ENCODE results near the gene DDB1. TPM values are rescaled to one million over a fixed set of nuclear protein-coding genes. Genes with fewer than 3 reads are reported as not detected.
A peak's percentile ranks its signal among the peaks of the same experiment; 100 is the strongest.

The DDB1 gene
- total RNA-seq, 1 experiment from 2014 or later: 302 TPM

DNA sequence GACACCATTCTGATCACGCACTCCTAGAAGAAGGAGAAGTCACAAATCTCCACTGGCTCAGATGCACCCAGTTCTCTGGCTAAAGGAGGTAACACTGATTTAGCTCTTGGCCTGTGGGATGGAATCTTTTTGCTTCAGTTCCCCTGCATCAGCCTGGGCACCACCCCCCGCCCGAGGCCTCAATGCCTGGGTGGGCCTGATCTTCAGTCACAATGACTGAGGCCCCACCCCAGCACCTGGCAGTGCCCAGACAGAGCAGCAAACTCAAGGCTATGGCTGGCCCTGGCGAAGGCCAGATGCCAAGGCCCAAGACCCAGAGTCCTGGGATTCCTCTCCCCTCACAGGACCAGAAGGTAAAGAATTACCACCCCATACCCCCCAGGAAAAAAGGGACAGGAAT lies 23.8 kb upstream of the DDB1 start:
- H4K20me1 ChIP-seq (ENCODE audit: insufficient read depth): no peaks in the 10 kb centered on the region
- peaks cover 19% of the 10 kb centered on the region for H3K79me2 ChIP-seq (ENCODE audit: low read depth)
- H3F3A ChIP-seq (ENCODE audit: insufficient read depth, low read depth): peaks cover 5% of the 10 kb centered on the region; the same call in 1 of the 2 replicates
- TF ChIP-seq, protein P1, sequence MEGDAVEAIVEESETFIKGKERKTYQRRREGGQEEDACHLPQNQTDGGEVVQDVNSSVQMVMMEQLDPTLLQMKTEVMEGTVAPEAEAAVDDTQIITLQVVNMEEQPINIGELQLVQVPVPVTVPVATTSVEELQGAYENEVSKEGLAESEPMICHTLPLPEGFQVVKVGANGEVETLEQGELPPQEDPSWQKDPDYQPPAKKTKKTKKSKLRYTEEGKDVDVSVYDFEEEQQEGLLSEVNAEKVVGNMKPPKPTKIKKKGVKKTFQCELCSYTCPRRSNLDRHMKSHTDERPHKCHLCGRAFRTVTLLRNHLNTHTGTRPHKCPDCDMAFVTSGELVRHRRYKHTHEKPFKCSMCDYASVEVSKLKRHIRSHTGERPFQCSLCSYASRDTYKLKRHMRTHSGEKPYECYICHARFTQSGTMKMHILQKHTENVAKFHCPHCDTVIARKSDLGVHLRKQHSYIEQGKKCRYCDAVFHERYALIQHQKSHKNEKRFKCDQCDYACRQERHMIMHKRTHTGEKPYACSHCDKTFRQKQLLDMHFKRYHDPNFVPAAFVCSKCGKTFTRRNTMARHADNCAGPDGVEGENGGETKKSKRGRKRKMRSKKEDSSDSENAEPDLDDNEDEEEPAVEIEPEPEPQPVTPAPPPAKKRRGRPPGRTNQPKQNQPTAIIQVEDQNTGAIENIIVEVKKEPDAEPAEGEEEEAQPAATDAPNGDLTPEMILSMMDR (conservative IDR thresholded peaks at IDR 0.05): no peak
- no peak for TF ChIP-seq EZH2 (IDR thresholded peaks at IDR 0.05; ENCODE audit: low read depth)
- no TSS peak for BruUV-seq (replicated peaks)
- POLR2A ChIA-PET (ENCODE audit: unreplicated experiment): interaction anchor here (0.7 kb wide), 1 partner anchor 395 kb away, joined by 11 read pairs; no protein-coding TSS in a partner anchor
- intact Hi-C loops (cut with micrococcal nuclease; ENCODE audit: unreplicated experiment): no loop called here
- no peak for DNase-seq
- no peaks in the 10 kb centered on the region for H3K27me3 ChIP-seq (ENCODE audit: insufficient read depth, low read depth)
- no peak overlapping the region for H3K27ac ChIP-seq
- H2AFZ ChIP-seq: no peak overlapping the region
- H3K4me1 ChIP-seq (replicated peaks; ENCODE audit: insufficient read depth): peaks cover 10% of the 10 kb centered on the region
- H3K9me2 ChIP-seq (ENCODE audit: insufficient read depth): no peaks in the 10 kb centered on the region
- no peak overlapping the region for H3K4me2 ChIP-seq
- H3K36me3 ChIP-seq (ENCODE audit: low read depth): no peaks in the 10 kb centered on the region
- no peak overlapping the region for H3K4me3 ChIP-seq
- CTCF ChIA-PET: no interaction called here
- no peaks in the 10 kb centered on the region for H3K9me3 ChIP-seq (ENCODE audit: insufficient read depth, low read depth)

DNA sequence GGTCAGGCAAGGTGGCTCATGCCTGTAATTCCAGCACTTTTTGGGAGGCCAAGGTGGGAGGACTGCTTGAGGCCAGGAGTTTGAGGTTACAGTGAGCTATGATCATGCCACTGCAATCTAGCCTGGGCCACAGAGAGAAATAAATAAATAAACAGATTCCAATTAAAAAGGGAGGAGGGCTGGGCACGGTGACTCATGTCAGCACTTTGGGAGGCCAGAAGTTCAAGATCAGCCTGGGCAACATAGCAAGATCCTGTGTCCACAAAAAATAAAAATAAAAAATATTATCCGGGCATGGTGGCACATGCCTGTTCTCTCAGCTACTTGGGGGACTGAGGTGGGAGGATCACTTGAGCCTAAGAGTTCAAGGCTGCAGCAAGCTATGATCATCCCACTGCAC lies 21.3 kb upstream of the DDB1 start:
- H3F3A ChIP-seq (ENCODE audit: insufficient read depth, low read depth): 0 out of 2 replicates have a peak, but pooled peaks cover 4% of the 10 kb centered on the region
- TF ChIP-seq EZH2 (IDR thresholded peaks at IDR 0.05; ENCODE audit: low read depth): no peak
- TF ChIP-seq, protein P1 (conservative IDR thresholded peaks at IDR 0.05): no peak
- 0 out of 2 replicates have a peak, but pooled peaks cover under 1% of the 10 kb centered on the region for H3K79me2 ChIP-seq (ENCODE audit: low read depth)
- no peaks in the 10 kb centered on the region for H3K4me1 ChIP-seq (replicated peaks; ENCODE audit: insufficient read depth)
- BruUV-seq (replicated peaks): TSS peak; percentile 7
- no peaks in the 10 kb centered on the region for H3K27me3 ChIP-seq (ENCODE audit: insufficient read depth, low read depth)
- intact Hi-C loops (cut with micrococcal nuclease; ENCODE audit: unreplicated experiment): no loop called here
- H3K9me2 ChIP-seq (ENCODE audit: insufficient read depth): no peaks in the 10 kb centered on the region
- H3K4me3 ChIP-seq: no peak overlapping the region
- 0 out of 2 replicates have a peak, but pooled peaks cover 7% of the 10 kb centered on the region for H3K36me3 ChIP-seq (ENCODE audit: low read depth)
- CTCF ChIA-PET: interaction anchor here (0.7 kb wide), 1 partner anchor 1024 kb away, joined by 3 read pairs; no protein-coding TSS in a partner anchor
- H3K4me2 ChIP-seq: no peak overlapping the region
- H3K27ac ChIP-seq: no peak overlapping the region
- no peaks in the 10 kb centered on the region for H3K9me3 ChIP-seq (ENCODE audit: insufficient read depth, low read depth)
- H4K20me1 ChIP-seq (ENCODE audit: insufficient read depth): no peaks in the 10 kb centered on the region
- POLR2A ChIA-PET (ENCODE audit: unreplicated experiment): interaction anchor here (0.6 to 0.7 kb wide), 2 partner anchors 31 to 1068 kb away, joined by 3 read pairs; no protein-coding TSS in a partner anchor
- H2AFZ ChIP-seq: no peak overlapping the region
- no peak for DNase-seq

DNA sequence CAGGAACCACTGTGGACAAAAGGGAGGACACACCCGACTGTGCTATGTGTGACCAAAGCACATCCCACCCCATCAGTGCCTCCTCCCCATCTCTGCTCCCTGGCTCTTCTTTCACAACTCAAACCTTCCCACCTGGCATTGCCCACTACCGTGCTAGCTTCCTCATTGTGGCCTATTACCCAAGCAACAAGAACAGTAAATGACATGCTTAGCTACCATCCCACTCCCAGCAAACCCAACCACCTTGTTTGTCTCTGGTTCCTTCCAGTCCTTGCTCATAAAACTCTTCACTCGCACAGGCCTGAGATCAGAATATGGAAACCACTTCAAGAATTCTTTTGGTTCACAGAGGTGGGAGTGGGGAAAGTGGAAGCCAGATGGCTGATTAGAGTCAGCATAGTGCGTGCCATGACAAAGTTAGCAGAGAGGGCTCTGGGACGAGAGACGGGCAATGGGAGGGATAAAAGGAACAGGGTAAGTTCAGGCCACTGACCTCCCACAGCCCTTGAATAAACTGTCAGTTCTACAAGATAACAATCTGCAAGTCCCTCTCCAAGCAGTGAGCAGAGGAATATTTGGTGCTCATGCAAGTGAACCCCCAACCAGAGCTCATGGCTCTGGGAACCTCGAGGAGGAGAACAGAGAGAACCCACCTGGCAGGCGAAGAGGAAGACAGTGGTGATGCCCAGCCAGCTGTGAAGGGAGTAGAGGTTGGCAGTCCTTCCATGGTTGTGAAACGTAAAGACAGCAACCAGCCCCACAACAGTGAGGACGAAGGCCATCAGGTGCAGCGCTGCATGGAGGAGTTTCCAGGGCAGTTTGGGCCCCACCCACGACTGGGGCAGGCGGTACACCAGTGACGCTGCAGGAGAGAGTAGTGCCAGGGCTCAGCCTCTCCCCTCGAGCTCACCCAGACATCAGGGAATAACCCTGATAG lies 20.5 kb upstream of the DDB1 start:
- H3K4me1 ChIP-seq (replicated peaks; ENCODE audit: insufficient read depth): no peaks in the 10 kb centered on the region

More for the DNA sequence above, 20.5 kb upstream of the DDB1 start:
- no peak overlapping the region for H3K27ac ChIP-seq
- ChIA-PET POLR2A (ENCODE audit: unreplicated experiment) (interaction anchor here (0.5 to 0.6 kb wide), 2 partner anchors 9 to 32 kb away, joined by 3 read pairs; partner anchors contain the start of genes CYB561A3 and TMEM138), CTCF (no interaction called here)
- no peaks in the 10 kb centered on the region for H3K9me3 ChIP-seq (ENCODE audit: insufficient read depth, low read depth)
- intact Hi-C loops (cut with micrococcal nuclease; ENCODE audit: unreplicated experiment): no loop called here
- H3F3A ChIP-seq (ENCODE audit: insufficient read depth, low read depth): 0 out of 2 replicates have a peak, but pooled peaks cover 4% of the 10 kb centered on the region
- H3K4me2 ChIP-seq: no peak overlapping the region
- H4K20me1 ChIP-seq (ENCODE audit: insufficient read depth): no peaks in the 10 kb centered on the region
- no peaks in the 10 kb centered on the region for H3K27me3 ChIP-seq (ENCODE audit: insufficient read depth, low read depth)
- 0 out of 2 replicates have a peak, but pooled peaks cover 7% of the 10 kb centered on the region for H3K36me3 ChIP-seq (ENCODE audit: low read depth)
- TF ChIP-seq, protein P1 (conservative IDR thresholded peaks at IDR 0.05): no peak
- TF ChIP-seq EZH2 (IDR thresholded peaks at IDR 0.05; ENCODE audit: low read depth): no peak
- no TSS peak for BruUV-seq (replicated peaks)
- H3K4me3 ChIP-seq: no peak overlapping the region
- DNase-seq: no peak
- H3K79me2 ChIP-seq (ENCODE audit: low read depth): no peaks in the 10 kb centered on the region
- H3K9me2 ChIP-seq (ENCODE audit: insufficient read depth): no peaks in the 10 kb centered on the region
- no peak overlapping the region for H2AFZ ChIP-seq

All from PC-9 (cell line).